HepG2 (cell line): ENCODE results near the gene FEM1B. TPM values are rescaled to one million over a fixed set of nuclear protein-coding genes. Genes with fewer than 3 reads are reported as not detected.
A peak's percentile ranks its signal among the peaks of the same experiment; 100 is the strongest.

Experiments
- ADNP ChIP-seq: sonication (generic); formaldehyde crosslinking; IDR thresholded peaks from 2 replicates; pipeline ENCODE4 v1.4.0; 2020; ENCODE audit warnings: missing genetic modification reagents
- EHMT2 ChIP-seq: fragments of 200-600 bp; sonication (generic); IDR thresholded peaks from 2 replicates; pipeline ENCODE4 v1.7.0; 2017; ENCODE audit warnings: antibody characterized with exemption, low read depth, low read length, borderline replicate concordance
- MLLT10 ChIP-seq: sonication (generic); formaldehyde crosslinking; IDR thresholded peaks from 2 replicates; pipeline ENCODE4 v1.4.0; 2020; ENCODE audit warnings: missing genetic modification reagents
- NFYB ChIP-seq: sonication (generic); formaldehyde crosslinking; IDR thresholded peaks from 2 replicates; pipeline ENCODE4 v1.4.0; 2020; ENCODE audit warnings: missing genetic modification reagents
- NFYC ChIP-seq: IDR thresholded peaks from 2 replicates; pipeline ENCODE4 v1.6.1; 2016; ENCODE audit warnings: missing genetic modification reagents, missing compliant biosample characterization
- NR2C2 ChIP-seq: sonication (generic); formaldehyde crosslinking; IDR thresholded peaks from 2 replicates; pipeline ENCODE4 v1.4.0; 2020; ENCODE audit warnings: missing genetic modification reagents, mild to moderate bottlenecking, moderate library complexity, borderline replicate concordance
- NR2F1 ChIP-seq, 2 experiments: fragments of 450-650 bp in 1 of 2; formaldehyde crosslinking in 1 of 2; IDR thresholded peaks; 2 replicates each; pipeline versions ENCODE4 v1.5.0 to v1.6.1; 2016 to 2020; ENCODE audit warnings: mild to moderate bottlenecking in 1 of 2, missing compliant biosample characterization in 1 of 2, missing genetic modification reagents in 1 of 2, moderate library complexity in 1 of 2
- PCBP2 ChIP-seq: fragments of 200-400 bp; formaldehyde crosslinking; optimal IDR thresholded peaks from 2 replicates; pipeline ENCODE3; 2018; ENCODE audit warnings: low read length, low read depth; ENCODE audit not compliant: poor library complexity, severe bottlenecking
- PITX1 ChIP-seq: sonication (generic); formaldehyde crosslinking; IDR thresholded peaks from 2 replicates; pipeline ENCODE4 v1.5.1; 2020; ENCODE audit warnings: mild to moderate bottlenecking, missing genetic modification reagents
- PRDM15 ChIP-seq: sonication (generic); formaldehyde crosslinking; IDR thresholded peaks from 2 replicates; pipeline ENCODE4 v1.4.0; 2020; ENCODE audit warnings: missing genetic modification reagents
- REL ChIP-seq: sonication (generic); formaldehyde crosslinking; conservative IDR thresholded peaks from 2 replicates; pipeline ENCODE4 v1.8.0; 2022; ENCODE audit warnings: mild to moderate bottlenecking, missing genetic modification reagents, moderate library complexity
- RNF2 ChIP-seq: fragments of 450-650 bp; conservative IDR thresholded peaks from 2 replicates; pipeline ENCODE4 v1.6.1; 2016; ENCODE audit warnings: low read depth
- SAP130 ChIP-seq: IDR thresholded peaks from 2 replicates; pipeline ENCODE4 v1.6.1; 2016; ENCODE audit warnings: low read depth
- SIN3B ChIP-seq: fragments of 150-350 bp; IDR thresholded peaks from 2 replicates; pipeline ENCODE4 v1.6.1; 2014; ENCODE audit warnings: low read length
- ZC3H13 ChIP-seq: sonication (generic); formaldehyde crosslinking; IDR thresholded peaks from 2 replicates; pipeline ENCODE4 v1.8.1; 2023; ENCODE audit warnings: mild to moderate bottlenecking, missing genetic modification reagents, moderate library complexity
- polyA plus RNA-seq, 8 experiments: library from polyadenylated mRNA; depleted of rRNA in 3 of 8; stranded (reverse) in 7 of 8; unstranded in 1 of 8; fragments of >200 nt; fragmentation: Illumina TruSeq in 4 of 8; extraction: Trizol in 4 of 8; gene quantifications; 2 replicates each; pipeline versions ENCODE4 v1.2.1 to v1.2.3, GENCODE V29; 2011 to 2016; ENCODE audit warnings: low read depth in 4 of 8, missing spikeins in 1 of 8, mixed read lengths in 1 of 8; ENCODE audit not compliant: insufficient read depth in 1 of 8
- total RNA-seq, 5 experiments: library from RNA; depleted of rRNA; stranded (reverse); fragments of >200 nt; fragmentation: Illumina TruSeq; extraction: Trizol; gene quantifications; 2 replicates each; pipeline ENCODE4 v1.2.3, GENCODE V29; 2016; ENCODE audit warnings: low read depth in 1 of 5
- TF ChIP-seq, protein P1 (sequence below): IDR thresholded peaks from 2 replicates; pipeline ENCODE4 v1.6.1; 2016; ENCODE audit warnings: missing compliant biosample characterization, missing genetic modification reagents, borderline replicate concordance
- TF ChIP-seq, protein P2 (sequence below): IDR thresholded peaks from 2 replicates; pipeline ENCODE4 v1.6.1; 2018; ENCODE audit warnings: missing genetic modification reagents, mild to moderate bottlenecking, missing compliant biosample characterization

The FEM1B gene
- total and polyA plus RNA-seq, 2 of the 13 experiments (the other 11 are each of a cell fraction or from before 2014, with no cell fraction given), result 38.1 to 40.0 TPM

GRCh38 chr15:68234060-68234459 lies 43.5 kb upstream of the FEM1B start (continued):
- TF ChIP-seq PRDM15 (CRISPR knock-in tag), result no peak
- TF ChIP-seq MLLT10 (CRISPR knock-in tag), result no peak
- TF ChIP-seq PITX1 (CRISPR knock-in tag), result no peak
- TF ChIP-seq, protein P1, sequence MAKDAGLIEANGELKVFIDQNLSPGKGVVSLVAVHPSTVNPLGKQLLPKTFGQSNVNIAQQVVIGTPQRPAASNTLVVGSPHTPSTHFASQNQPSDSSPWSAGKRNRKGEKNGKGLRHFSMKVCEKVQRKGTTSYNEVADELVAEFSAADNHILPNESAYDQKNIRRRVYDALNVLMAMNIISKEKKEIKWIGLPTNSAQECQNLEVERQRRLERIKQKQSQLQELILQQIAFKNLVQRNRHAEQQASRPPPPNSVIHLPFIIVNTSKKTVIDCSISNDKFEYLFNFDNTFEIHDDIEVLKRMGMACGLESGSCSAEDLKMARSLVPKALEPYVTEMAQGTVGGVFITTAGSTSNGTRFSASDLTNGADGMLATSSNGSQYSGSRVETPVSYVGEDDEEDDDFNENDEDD (CRISPR knock-in tag), result peak; percentile 84; the same call in 1 of the 2 replicates
- TF ChIP-seq RNF2, result no peak
- no peak for TF ChIP-seq ADNP (CRISPR knock-in tag)
- TF ChIP-seq ZC3H13 (CRISPR knock-in tag), result no peak
- peak; percentile 74 for TF ChIP-seq NFYB (CRISPR knock-in tag)
- no peak for TF ChIP-seq PCBP2
- TF ChIP-seq SIN3B, result peak; percentile 46; the same call in 1 of the 2 replicates
- TF ChIP-seq, protein P2, sequence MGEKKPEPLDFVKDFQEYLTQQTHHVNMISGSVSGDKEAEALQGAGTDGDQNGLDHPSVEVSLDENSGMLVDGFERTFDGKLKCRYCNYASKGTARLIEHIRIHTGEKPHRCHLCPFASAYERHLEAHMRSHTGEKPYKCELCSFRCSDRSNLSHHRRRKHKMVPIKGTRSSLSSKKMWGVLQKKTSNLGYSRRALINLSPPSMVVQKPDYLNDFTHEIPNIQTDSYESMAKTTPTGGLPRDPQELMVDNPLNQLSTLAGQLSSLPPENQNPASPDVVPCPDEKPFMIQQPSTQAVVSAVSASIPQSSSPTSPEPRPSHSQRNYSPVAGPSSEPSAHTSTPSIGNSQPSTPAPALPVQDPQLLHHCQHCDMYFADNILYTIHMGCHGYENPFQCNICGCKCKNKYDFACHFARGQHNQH (CRISPR knock-in tag), result no peak
- 0 out of 2 replicates have a peak, but pooled peaks have one; percentile 17 for TF ChIP-seq SAP130 (CRISPR knock-in tag)
- no peak for TF ChIP-seq REL (CRISPR knock-in tag)
- no peak for TF ChIP-seq NR2F1 (CRISPR knock-in tag; IDR thresholded peaks at IDR 0.05)
- TF ChIP-seq NR2C2 (CRISPR knock-in tag), result no peak
- TF ChIP-seq EHMT2, result no peak
- peak; percentile 74 for TF ChIP-seq NFYC
